Endothelial cell of umbilical vein (primary cell): ENCODE measurements around the gene ATP2C2. TPM values are rescaled to one million over a fixed set of nuclear protein-coding genes. Genes with fewer than 3 reads are reported as not detected.

Experiments
- BruUV-seq: library from RNA; stranded (reverse); fragments of 400-500 nt; replicated peaks from 2 replicates; lab custom pipeline; 2021; lab: Mats Ljungman, UMichigan
- CTCF ChIA-PET: fragments of 300-600, 350-600 bp; sonication (Branson Sonifier 250); formaldehyde crosslinking; loops from one replicate; lab custom pipeline; 2021; ENCODE audit warnings: antibody characterized with exemption, inconsistent platforms; lab: Charles Lee
- POLR2A ChIA-PET: fragments of 300-600, 350-600 bp; sonication (Branson Sonifier 250); formaldehyde crosslinking; loops from one replicate; lab custom pipeline; 2021; ENCODE audit warnings: antibody characterized with exemption, inconsistent platforms; lab: Charles Lee
- DNase-seq: peaks from one replicate; pipeline ENCODE4 v3.0.0-alpha.2; 2011; ENCODE audit warnings: low read depth, low spot score
- FAIRE-seq: peaks from 2 replicates; lab custom pipeline; 2011; peaks lifted over from hg19 to GRCh38; lab: Jason Lieb, UNC
- H2AFZ ChIP-seq: 2 replicates; pipeline ENCODE4 v1.6.0; 2012; ENCODE audit warnings: low read depth, low read length, control low read depth, inconsistent platforms
- H3K27ac ChIP-seq: 2 replicates; pipeline ENCODE4 v1.5.1; 2011; ENCODE audit warnings: low read depth, mild to moderate bottlenecking, control low read depth, low read length, moderate library complexity; ENCODE audit not compliant: insufficient read depth
- H3K27me3 ChIP-seq, 2 experiments: 2 replicates each; pipeline versions ENCODE4 v1.6.0 to v1.6.1; 2011; ENCODE audit warnings: low read length in 2 of 2, mixed read lengths in 1 of 2; ENCODE audit not compliant: control insufficient read depth in 2 of 2, insufficient read depth in 2 of 2
- H3K36me3 ChIP-seq, 2 experiments: 2 replicates in 1 of 2; 3 replicates in 1 of 2; pipeline ENCODE4 v1.5.1; 2011; ENCODE audit warnings: low read length in 2 of 2, mild to moderate bottlenecking in 1 of 2, moderate library complexity in 1 of 2; ENCODE audit not compliant: control insufficient read depth in 2 of 2, insufficient read depth in 2 of 2; ENCODE audit errors: extremely low read depth in 1 of 2
- H3K4me1 ChIP-seq: 3 replicates; pipeline ENCODE4 v1.5.1; 2011; ENCODE audit warnings: mild to moderate bottlenecking, low read length; ENCODE audit not compliant: control insufficient read depth, insufficient read depth; ENCODE audit errors: extremely low read depth
- H3K4me2 ChIP-seq: 2 replicates; pipeline ENCODE4 v1.6.1; 2011; ENCODE audit warnings: low read length, control low read depth, mixed read lengths; ENCODE audit not compliant: insufficient read depth
- H3K4me3 ChIP-seq, 3 experiments: fragments of 200-600 bp in 1 of 3; sonication (generic), shearing (Covaris generic) in 1 of 3; replicated peaks in 1 of 3; 2 replicates each; pipeline ENCODE4 v1.5.1; 2011 to 2016; ENCODE audit warnings: control low read depth in 3 of 3, low read length in 3 of 3, mild to moderate bottlenecking in 2 of 3, inconsistent platforms in 1 of 3, low read depth in 1 of 3, moderate library complexity in 1 of 3; ENCODE audit not compliant: insufficient read depth in 1 of 3
- H3K79me2 ChIP-seq: 2 replicates; pipeline ENCODE4 v1.6.0; 2012; ENCODE audit warnings: low read length, inconsistent platforms; ENCODE audit not compliant: control insufficient read depth, insufficient read depth
- H3K9ac ChIP-seq: replicated peaks from 2 replicates; pipeline ENCODE3; 2011; ENCODE audit warnings: low read length, control low read depth; ENCODE audit not compliant: insufficient read depth; ENCODE audit errors: extremely low read depth
- H3K9me1 ChIP-seq: replicated peaks from 3 replicates; pipeline ENCODE4 v1.6.0; 2011; ENCODE audit warnings: mild to moderate bottlenecking, low read length; ENCODE audit not compliant: control insufficient read depth, insufficient read depth; ENCODE audit errors: extremely low read depth
- H3K9me3 ChIP-seq: replicated peaks from 2 replicates; pipeline ENCODE4 v1.5.1; 2012; ENCODE audit warnings: low read length, inconsistent platforms; ENCODE audit not compliant: control insufficient read depth, insufficient read depth
- H4K20me1 ChIP-seq: replicated peaks from 2 replicates; pipeline ENCODE3; 2011; ENCODE audit warnings: mild to moderate bottlenecking, low read length; ENCODE audit not compliant: control insufficient read depth, insufficient read depth; ENCODE audit errors: extremely low read depth
- EZH2 ChIP-seq: IDR thresholded peaks from 2 replicates; pipeline ENCODE4 v1.6.1; 2012; ENCODE audit warnings: borderline replicate concordance, low read depth, mild to moderate bottlenecking, moderate library complexity, low read length, inconsistent platforms; ENCODE audit not compliant: severe bottlenecking
- FOS ChIP-seq: IDR thresholded peaks from 2 replicates; pipeline ENCODE4 v1.6.1; 2011; ENCODE audit warnings: mild to moderate bottlenecking, low read length, moderate library complexity, borderline replicate concordance; ENCODE audit not compliant: insufficient read depth
- GATA2 ChIP-seq: IDR thresholded peaks from 2 replicates; pipeline ENCODE4 v1.7.0; 2011; ENCODE audit warnings: low read depth, mild to moderate bottlenecking, moderate library complexity, mixed read lengths, low read length; ENCODE audit not compliant: insufficient read length, insufficient read depth
- JUN ChIP-seq: IDR thresholded peaks from 2 replicates; pipeline ENCODE4 v1.6.1; 2011; ENCODE audit warnings: borderline replicate concordance, low read depth; ENCODE audit not compliant: insufficient read length, insufficient read depth
- MYC ChIP-seq: IDR thresholded peaks from one replicate; pipeline ENCODE4 v1.6.1; 2011; ENCODE audit warnings: mild to moderate bottlenecking, low read depth, low read length
- POLR2A ChIP-seq: IDR thresholded peaks from 2 replicates; pipeline ENCODE4 v1.6.1; 2012; ENCODE audit warnings: low read depth, mild to moderate bottlenecking, control low read depth, low read length
- POLR2AphosphoS5 ChIP-seq: IDR thresholded peaks from 2 replicates; pipeline ENCODE4 v1.6.1; 2012; ENCODE audit warnings: low read depth, mild to moderate bottlenecking, control low read depth, low read length, moderate library complexity; ENCODE audit not compliant: insufficient read depth
- dilution Hi-C: fragments of 300-500 bp; cut with MboI; formaldehyde crosslinking; loops from one replicate; pipeline ENCODE4 v1.15.0; 2019; ENCODE audit warnings: low sequenced_read_pairs; ENCODE audit not compliant: extremely low pct_ligation_motif_present
- intact Hi-C: fragments of 100-400 bp; cut with micrococcal nuclease; formaldehyde crosslinking; loops from one replicate; pipeline ENCODE4 v1.10.0; 2022
- polyA plus RNA-seq, 4 experiments: library from polyadenylated mRNA; depleted of rRNA in 3 of 4; stranded (reverse) in 3 of 4; unstranded in 1 of 4; fragments of >200 nt; gene quantifications; 2 replicates each; pipeline versions ENCODE4 v1.2.1 to v1.2.3, GENCODE V29; 2011 to 2012; ENCODE audit warnings: missing spikeins in 1 of 4
- total RNA-seq: library from RNA; stranded (reverse); gene quantifications from 2 replicates; pipeline ENCODE4 v1.2.3, GENCODE V29; 2021
- TF ChIP-seq, protein P1 (sequence below), 2 donors: IDR thresholded peaks; 1 replicate in 1 of 2; 2 replicates in 1 of 2; pipeline ENCODE4 v1.5.1; 2011; ENCODE audit warnings: low read length in 2 of 2, mild to moderate bottlenecking in 2 of 2, moderate library complexity in 2 of 2, control low read depth in 1 of 2, inconsistent platforms in 1 of 2, low read depth in 1 of 2; ENCODE audit not compliant: insufficient read depth in 1 of 2; ENCODE audit errors: extremely low read depth in 1 of 2
- TF ChIP-seq, protein P2 (sequence below): IDR thresholded peaks from 2 replicates; pipeline ENCODE4 v1.6.1; 2011; ENCODE audit not compliant: insufficient read depth, insufficient read length

The ATP2C2 gene
- total and polyA plus RNA-seq, 2 donors (not counting 3 experiments of a cell fraction or from before 2014, with no cell fraction given), result not detected

DNA sequence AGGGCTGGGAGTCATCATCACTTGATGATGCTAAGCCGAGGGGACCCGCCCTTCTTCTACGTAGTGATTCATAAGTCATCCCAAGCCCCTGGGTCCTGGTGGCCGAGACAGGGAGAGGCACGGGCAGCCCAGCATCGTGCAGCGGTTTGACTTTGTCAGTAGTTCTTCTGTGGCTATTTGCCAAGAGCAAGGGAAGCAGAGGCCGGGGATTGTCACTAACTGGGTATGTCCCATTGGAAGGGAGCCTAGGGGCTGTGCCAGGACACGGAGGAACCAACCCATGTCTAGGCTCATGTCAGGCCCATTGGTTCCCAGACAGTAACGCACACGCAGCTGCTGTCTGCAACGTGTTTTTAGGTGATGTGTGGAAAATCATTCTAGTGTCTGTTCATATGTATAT lies 58.5 kb downstream of the ATP2C2 start:
- DNase-seq, result no peak
- no peaks in the 10 kb centered on the region for H3K4me1 ChIP-seq
- no peak overlapping the region for H3K4me3 ChIP-seq
- H3K79me2 ChIP-seq, result no peaks in the 10 kb centered on the region
- intact Hi-C loops (no loop called here), dilution Hi-C loops (no loop called here)
- no peaks in the 10 kb centered on the region for H3K9me3 ChIP-seq
- H3K27ac ChIP-seq, result no peak overlapping the region
- no TSS peak for BruUV-seq
- no peak overlapping the region for H2AFZ ChIP-seq
- no peak overlapping the region for H3K4me2 ChIP-seq
- no peaks in the 10 kb centered on the region for H4K20me1 ChIP-seq
- H3K9me1 ChIP-seq, result no peaks in the 10 kb centered on the region
- no peaks in the 10 kb centered on the region for H3K36me3 ChIP-seq
- ChIA-PET CTCF (no interaction called here), POLR2A (no interaction called here)
- no peak for FAIRE-seq
- TF ChIP-seq POLR2AphosphoS5 (no peak), JUN (no peak), EZH2 (no peak), GATA2 (no peak), FOS (no peak), MYC (no peak), POLR2A (no peak)
- TF ChIP-seq, protein P1, sequence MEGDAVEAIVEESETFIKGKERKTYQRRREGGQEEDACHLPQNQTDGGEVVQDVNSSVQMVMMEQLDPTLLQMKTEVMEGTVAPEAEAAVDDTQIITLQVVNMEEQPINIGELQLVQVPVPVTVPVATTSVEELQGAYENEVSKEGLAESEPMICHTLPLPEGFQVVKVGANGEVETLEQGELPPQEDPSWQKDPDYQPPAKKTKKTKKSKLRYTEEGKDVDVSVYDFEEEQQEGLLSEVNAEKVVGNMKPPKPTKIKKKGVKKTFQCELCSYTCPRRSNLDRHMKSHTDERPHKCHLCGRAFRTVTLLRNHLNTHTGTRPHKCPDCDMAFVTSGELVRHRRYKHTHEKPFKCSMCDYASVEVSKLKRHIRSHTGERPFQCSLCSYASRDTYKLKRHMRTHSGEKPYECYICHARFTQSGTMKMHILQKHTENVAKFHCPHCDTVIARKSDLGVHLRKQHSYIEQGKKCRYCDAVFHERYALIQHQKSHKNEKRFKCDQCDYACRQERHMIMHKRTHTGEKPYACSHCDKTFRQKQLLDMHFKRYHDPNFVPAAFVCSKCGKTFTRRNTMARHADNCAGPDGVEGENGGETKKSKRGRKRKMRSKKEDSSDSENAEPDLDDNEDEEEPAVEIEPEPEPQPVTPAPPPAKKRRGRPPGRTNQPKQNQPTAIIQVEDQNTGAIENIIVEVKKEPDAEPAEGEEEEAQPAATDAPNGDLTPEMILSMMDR (IDR thresholded peaks at IDR 0.05; ENCODE audit: extremely low read depth in 1 of 2, insufficient read depth in 1 of 2, low read depth in 1 of 2, low read length in 2 of 2), result no peak
- TF ChIP-seq, protein P2, sequence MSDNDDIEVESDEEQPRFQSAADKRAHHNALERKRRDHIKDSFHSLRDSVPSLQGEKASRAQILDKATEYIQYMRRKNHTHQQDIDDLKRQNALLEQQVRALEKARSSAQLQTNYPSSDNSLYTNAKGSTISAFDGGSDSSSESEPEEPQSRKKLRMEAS, result no peak
- H3K27me3 ChIP-seq, result peaks cover 0 to 4% of the 10 kb centered on the region in 2 experiments
- H3K9ac ChIP-seq, result no peak overlapping the region
